AG09319 (cell line): ENCODE measurements around the gene DHRS4.
"Not testable (repeated sequence)": the region's sequence is repeated elsewhere in the genome, so short reads cannot be mapped to it uniquely, and the experiment has no call there.

ENCODE experiments used
- DNase-seq: peaks from one replicate; pipeline ENCODE4 v3.0.0-alpha.2; 2010; ENCODE audit warnings: low read depth; ENCODE audit errors: extremely low read depth
- CTCF ChIP-seq: IDR thresholded peaks from 2 replicates; pipeline ENCODE4 v1.5.1; 2011; ENCODE audit warnings: low read depth, mild to moderate bottlenecking, inconsistent platforms, low read length, moderate library complexity

DHRS4 gene

GRCh38 chr14:23969130-23969480 lies 15.5 kb downstream of the DHRS4 start:
- DNase-seq = not testable (repeated sequence)

- DNase-seq = not testable (repeated sequence)
Measured at GRCh38 chr14:23969481-23970282, 16.1 kb downstream of the DHRS4 start.

DNA sequence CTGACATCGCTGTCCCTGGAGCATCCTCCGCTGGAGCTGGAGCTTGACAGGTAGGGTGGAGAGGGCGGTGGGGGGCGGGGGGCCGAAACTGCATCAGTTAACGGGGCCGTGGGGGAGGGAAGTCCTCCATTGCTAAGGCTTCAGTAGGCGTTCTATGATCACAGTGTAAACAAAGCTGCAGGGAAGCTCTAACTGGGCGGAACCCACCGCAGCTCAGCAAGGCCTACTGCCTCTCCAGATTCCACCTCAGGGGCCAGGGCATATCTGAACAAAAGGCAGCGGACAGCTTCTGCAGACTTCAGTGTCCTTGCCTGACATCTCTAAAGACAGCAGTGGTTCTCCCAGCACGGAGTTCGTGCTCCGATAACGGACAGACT lies 16.7 kb downstream of the DHRS4 start:
- DNase-seq = not testable (repeated sequence)

- DNase-seq = not testable (repeated sequence)
Measured at GRCh38 chr14:23973178-23973577, 19.6 kb downstream of the DHRS4 start.

- DNase-seq = not testable (repeated sequence)
Measured at GRCh38 chr14:23974041-23974440, 20.5 kb downstream of the DHRS4 start.

DNA sequence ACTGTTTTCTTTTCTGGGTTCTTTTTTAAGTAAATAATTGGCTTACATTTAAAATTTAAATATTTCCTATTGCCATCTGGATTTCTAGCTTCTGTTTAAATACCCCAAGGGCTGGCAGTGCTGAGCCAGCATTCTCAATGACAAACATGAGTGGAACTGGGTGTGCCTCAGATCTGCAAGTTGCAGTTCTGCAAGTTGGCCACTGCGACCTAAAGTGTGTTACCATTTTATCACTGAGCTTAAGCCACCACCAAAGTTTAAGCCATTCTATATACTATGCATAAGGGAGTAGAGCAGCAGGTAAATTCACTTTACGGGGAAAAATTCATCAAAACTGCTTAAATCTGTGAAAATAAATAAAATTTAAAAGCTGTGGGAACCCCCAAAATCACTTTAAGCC lies 23.6 kb downstream of the DHRS4 start:
- not testable (repeated sequence) for DNase-seq

- not testable (repeated sequence) for DNase-seq
Measured at GRCh38 chr14:23981951-23982813, 28.6 kb downstream of the DHRS4 start.

DNA sequence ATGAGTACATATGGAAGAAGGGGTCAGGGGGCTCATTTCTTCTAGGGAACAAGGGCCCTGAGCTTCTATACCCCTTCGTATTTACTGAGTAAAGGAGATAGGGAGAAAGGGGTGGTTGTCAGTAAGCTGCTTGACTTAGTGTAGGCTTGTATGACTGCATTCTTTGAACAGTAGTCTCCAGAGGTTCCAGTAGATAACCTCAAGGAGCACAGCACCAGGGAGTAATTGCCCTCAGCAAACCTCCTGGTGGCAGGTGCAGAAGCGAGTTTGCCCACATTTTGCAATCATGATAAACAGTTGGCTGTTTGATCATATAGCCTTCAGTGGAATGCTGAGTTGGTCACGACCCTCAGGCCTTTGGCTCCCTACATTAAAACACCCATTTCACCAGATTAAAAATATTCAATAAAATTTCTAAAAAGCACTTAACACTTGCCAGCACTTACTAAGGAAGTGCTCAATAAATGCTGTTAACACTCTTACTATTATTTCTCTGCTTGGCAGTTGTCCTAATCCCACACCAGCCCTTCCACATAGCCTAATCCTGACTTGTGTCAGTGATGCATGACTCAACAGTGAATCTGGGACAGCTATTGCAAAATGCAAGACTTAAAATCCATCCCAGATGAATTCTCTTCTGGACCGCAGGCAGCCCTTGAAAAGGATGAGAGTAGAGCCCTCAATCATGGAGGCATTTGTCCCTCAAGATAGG lies 31.5 kb downstream of the DHRS4 start:
- TF ChIP-seq CTCF = no peak
- peak; percentile 62 for DNase-seq

DNA sequence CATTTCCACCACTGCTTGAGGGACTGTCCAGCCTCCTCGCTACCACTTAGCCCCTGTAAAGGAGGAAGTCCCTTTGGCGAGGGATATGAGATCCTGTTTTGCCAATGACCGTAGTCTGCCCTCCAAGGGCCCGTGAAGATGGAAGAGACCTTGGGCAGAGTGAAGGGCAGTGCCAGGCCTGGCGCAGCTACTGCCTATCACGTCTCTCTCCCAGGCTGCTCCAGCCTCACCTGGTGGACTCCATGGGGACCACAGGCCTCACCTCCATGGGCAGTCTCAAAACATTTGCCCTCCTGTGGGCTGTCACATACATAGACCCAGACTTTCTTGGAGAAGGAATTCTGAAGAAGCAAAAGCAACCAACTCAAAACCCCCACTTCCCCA lies 34.6 kb downstream of the DHRS4 start:
- DNase-seq = not testable (repeated sequence)

DNA sequence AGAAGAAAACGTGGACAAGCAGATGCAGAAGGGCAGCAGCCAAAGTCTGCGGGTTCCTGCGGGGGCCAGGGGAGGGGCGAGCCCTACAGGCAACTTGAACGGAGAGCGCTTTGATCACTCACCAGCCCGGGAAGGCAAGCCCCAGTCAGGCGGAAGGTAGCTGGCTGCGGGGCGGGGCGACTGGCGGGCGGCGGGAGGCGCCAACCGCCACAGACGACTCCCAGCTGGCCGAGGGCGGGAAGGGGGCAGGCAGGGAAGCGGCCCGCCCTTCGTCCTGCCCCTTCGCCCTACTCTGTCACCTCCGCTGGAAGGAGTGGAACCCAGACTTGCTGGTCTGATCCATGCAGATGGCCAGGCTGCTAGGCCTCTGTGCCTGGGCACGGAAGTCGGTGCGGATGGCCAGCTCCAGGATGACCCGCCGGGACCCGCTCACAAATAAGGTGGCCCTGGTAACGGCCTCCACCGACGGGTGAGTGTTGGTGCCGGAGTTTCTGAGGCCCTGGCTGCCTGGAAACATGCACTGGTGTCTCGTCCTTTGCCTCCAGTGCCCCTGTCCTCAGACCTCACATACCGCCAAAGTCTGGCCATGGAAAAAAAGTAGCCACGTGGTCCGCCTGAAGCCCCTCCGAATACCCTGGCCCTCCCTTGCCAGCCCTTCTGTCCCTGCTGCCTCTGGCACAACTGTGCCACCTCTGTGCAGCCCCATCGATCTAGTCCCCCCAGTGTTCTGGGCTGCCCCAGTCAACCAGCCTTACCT lies 35.2 kb downstream of the DHRS4 start, which contains the start of gene DHRS4L2:
DHRS4L2 (plus strand) TSS at position 323 of the 757 bp plus-strand sequence; CDS start at position 342, 19 bp downstream.
- not testable (repeated sequence) for DNase-seq

- DNase-seq = not testable (repeated sequence)
Measured at GRCh38 chr14:23989734-23990445, 36.3 kb downstream of the DHRS4 start.

DNA sequence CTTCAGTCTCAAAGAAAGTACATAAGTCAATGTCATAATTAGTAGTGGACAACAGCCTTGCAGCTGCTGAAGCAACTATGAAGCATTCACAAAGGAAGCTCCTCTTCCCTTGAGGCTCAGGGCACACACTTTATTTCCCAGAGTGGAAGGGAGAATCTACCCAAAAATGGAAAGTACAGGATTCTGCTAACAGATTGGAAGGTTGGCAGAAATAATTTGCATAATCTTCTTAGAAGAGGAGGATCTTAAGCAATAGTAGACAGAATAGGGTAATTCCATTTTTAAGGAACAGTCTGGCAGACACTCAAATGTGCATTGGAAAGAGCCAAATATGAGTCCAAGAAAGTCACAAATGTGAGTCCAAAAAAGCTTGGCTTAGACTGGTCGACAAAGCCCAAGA lies 37.4 kb downstream of the DHRS4 start:
- not testable (repeated sequence) for DNase-seq

DNA sequence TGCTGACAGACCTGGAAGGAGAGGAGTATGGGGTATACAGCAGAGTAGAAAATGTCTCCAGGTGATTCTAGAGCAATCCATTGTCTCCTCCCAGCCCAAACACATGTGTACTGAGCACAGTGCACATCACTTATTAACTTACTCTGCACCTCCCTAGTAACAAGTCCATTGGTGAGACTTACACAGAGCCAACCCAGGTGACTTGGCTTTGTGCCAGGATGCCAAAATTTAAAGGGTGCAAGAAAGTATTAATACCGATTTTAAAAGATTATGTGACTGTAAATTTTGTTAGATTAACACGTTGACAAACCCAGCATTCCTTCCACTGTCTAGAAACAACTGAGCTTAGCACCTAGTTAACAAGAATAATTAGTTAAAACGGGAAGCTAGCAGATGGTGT lies 39.5 kb downstream of the DHRS4 start:
- not testable (repeated sequence) for DNase-seq

GRCh38 chr14:23996009-23996408 lies 42.4 kb downstream of the DHRS4 start:
- not testable (repeated sequence) for DNase-seq

- not testable (repeated sequence) for DNase-seq
Measured at GRCh38 chr14:23996825-23997224, 43.3 kb downstream of the DHRS4 start.

GRCh38 chr14:23999640-24000039 lies 46.1 kb downstream of the DHRS4 start:
- DNase-seq = not testable (repeated sequence)

- DNase-seq = not testable (repeated sequence)
Measured at GRCh38 chr14:24001078-24001477, 47.5 kb downstream of the DHRS4 start.

DNA sequence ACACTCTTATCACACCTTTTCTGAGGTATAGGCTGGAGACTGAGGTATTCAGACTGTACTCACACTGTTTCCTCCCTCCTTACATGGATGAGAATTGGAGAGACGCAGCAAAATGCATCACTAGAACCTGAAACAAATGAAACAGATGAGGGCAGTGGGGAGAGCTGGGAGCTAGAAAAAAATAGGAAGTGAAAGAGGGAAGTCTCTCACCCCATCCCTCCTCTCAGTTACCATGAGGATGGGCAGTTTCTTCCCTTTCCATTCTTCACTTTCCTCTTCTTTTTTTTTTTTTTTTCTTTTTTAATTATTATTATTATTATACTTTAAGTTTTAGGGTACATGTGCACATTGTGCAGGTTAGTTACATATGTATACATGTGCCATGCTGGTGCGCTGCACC lies 48.1 kb downstream of the DHRS4 start:
- not testable (repeated sequence) for DNase-seq
